Gastrocnemius medialis (tissue), 4 donors: Measurements from ENCODE around the gene GUCY2D.

Source experiments
- POLR2A ChIP-seq, 2 donors: fragments of 450-650 bp; IDR thresholded peaks; one replicate each; pipeline ENCODE4 v1.6.1; 2017; ENCODE audit warnings: antibody characterized with exemption in 2 of 2, mild to moderate bottlenecking in 2 of 2, moderate library complexity in 2 of 2
- TF ChIP-seq, protein P1 (sequence below), 5 experiments: fragments of 450-650 bp in 3 of 5; fragments of 200-600 bp in 2 of 5; sonication (generic) in 2 of 5; IDR thresholded peaks in 4 of 5; conservative IDR thresholded peaks in 1 of 5; 1 replicate in 4 of 5; 2 replicates in 1 of 5; pipeline ENCODE4 v1.5.1; 2016 to 2019; ENCODE audit warnings: antibody characterized with exemption in 5 of 5, mild to moderate bottlenecking in 3 of 5, moderate library complexity in 3 of 5

DNA sequence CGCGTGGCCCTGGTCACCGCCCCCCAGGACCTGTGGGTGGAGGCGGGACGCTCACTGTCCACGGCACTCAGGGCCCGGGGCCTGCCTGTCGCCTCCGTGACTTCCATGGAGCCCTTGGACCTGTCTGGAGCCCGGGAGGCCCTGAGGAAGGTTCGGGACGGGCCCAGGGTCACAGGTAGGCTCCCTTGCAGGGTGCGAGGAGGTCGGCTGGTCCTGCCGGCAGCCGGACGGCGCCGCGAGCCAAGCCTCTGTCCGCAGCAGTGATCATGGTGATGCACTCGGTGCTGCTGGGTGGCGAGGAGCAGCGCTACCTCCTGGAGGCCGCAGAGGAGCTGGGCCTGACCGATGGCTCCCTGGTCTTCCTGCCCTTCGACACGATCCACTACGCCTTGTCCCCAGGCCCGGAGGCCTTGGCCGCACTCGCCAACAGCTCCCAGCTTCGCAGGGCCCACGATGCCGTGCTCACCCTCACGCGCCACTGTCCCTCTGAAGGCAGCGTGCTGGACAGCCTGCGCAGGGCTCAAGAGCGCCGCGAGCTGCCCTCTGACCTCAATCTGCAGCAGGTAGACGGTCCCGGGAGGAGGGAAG, 1.3 kb downstream of the GUCY2D start:
- TF ChIP-seq, protein P1, sequence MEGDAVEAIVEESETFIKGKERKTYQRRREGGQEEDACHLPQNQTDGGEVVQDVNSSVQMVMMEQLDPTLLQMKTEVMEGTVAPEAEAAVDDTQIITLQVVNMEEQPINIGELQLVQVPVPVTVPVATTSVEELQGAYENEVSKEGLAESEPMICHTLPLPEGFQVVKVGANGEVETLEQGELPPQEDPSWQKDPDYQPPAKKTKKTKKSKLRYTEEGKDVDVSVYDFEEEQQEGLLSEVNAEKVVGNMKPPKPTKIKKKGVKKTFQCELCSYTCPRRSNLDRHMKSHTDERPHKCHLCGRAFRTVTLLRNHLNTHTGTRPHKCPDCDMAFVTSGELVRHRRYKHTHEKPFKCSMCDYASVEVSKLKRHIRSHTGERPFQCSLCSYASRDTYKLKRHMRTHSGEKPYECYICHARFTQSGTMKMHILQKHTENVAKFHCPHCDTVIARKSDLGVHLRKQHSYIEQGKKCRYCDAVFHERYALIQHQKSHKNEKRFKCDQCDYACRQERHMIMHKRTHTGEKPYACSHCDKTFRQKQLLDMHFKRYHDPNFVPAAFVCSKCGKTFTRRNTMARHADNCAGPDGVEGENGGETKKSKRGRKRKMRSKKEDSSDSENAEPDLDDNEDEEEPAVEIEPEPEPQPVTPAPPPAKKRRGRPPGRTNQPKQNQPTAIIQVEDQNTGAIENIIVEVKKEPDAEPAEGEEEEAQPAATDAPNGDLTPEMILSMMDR (IDR thresholded peaks at IDR 0.05 in 4 of 5, conservative IDR thresholded peaks at IDR 0.05 in 1 of 5), result no peak
- TF ChIP-seq POLR2A (IDR thresholded peaks at IDR 0.05), result no peak
